Gastrocnemius medialis (tissue), 4 donors: ENCODE measurements around the gene URM1.

Source experiments
- POLR2A ChIP-seq, 2 donors: fragments of 450-650 bp; IDR thresholded peaks; one replicate each; pipeline ENCODE4 v1.6.1; 2017; ENCODE audit warnings: antibody characterized with exemption in 2 of 2, mild to moderate bottlenecking in 2 of 2, moderate library complexity in 2 of 2
- TF ChIP-seq, protein P1 (sequence below), 5 experiments: fragments of 450-650 bp in 3 of 5; fragments of 200-600 bp in 2 of 5; sonication (generic) in 2 of 5; IDR thresholded peaks in 4 of 5; conservative IDR thresholded peaks in 1 of 5; 1 replicate in 4 of 5; 2 replicates in 1 of 5; pipeline ENCODE4 v1.5.1; 2016 to 2019; ENCODE audit warnings: antibody characterized with exemption in 5 of 5, mild to moderate bottlenecking in 3 of 5, moderate library complexity in 3 of 5

DNA sequence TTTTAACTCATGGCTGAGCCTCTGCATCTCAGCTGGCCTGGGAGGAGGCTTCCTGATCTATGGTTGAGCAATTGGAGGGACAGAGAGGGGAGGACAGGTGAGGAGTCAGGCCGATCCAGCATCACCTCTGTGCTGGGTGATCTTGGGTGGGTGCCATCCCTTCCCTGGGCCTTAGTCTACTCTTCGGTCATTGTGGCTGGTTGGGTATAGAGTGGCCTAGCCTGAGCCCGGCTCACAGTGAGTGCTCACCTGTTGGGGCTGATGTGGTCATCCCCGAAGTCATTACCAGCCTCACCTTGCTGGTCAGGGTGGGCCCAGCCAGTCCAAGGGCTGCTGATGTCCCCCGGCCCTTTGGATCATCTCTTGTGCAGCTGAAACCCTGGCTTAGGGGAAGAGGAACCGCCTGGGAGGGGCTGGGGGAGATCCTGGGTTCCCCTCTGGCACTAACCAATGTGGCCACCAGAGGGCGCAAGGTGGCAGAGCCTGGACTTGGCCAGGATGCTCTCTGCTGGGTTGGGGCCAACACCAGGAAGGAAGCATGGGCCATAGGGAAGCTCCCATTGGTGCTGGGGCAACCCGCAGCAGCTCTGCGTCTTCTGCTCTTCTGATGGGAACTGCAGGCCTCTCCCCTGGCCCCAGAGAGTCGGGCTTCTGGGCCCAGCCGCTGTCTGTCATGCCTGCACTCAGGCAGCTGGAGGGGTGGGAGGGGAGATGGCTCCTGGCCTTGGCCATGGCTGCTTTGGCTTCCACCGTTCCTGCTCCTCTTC, 67.4 kb downstream of the URM1 start:
- TF ChIP-seq POLR2A (IDR thresholded peaks at IDR 0.05) = no peak
- TF ChIP-seq, protein P1, sequence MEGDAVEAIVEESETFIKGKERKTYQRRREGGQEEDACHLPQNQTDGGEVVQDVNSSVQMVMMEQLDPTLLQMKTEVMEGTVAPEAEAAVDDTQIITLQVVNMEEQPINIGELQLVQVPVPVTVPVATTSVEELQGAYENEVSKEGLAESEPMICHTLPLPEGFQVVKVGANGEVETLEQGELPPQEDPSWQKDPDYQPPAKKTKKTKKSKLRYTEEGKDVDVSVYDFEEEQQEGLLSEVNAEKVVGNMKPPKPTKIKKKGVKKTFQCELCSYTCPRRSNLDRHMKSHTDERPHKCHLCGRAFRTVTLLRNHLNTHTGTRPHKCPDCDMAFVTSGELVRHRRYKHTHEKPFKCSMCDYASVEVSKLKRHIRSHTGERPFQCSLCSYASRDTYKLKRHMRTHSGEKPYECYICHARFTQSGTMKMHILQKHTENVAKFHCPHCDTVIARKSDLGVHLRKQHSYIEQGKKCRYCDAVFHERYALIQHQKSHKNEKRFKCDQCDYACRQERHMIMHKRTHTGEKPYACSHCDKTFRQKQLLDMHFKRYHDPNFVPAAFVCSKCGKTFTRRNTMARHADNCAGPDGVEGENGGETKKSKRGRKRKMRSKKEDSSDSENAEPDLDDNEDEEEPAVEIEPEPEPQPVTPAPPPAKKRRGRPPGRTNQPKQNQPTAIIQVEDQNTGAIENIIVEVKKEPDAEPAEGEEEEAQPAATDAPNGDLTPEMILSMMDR (IDR thresholded peaks at IDR 0.05 in 4 of 5, conservative IDR thresholded peaks at IDR 0.05 in 1 of 5) = peak; percentile 68 to 93 (median 89)
